ENCODE data around the gene NAT16. TPM values are rescaled to one million over a fixed set of nuclear protein-coding genes. Genes with fewer than 3 reads are reported as not detected.
A peak's percentile ranks its signal among the peaks of the same experiment; 100 is the strongest.

NAT16 gene
- total and polyA plus RNA-seq, 2 experiments from 2014 or later: 0.21 to 0.31 TPM

GRCh38 chr7:101205901-101206664 is 26.0 kb upstream of the NAT16 start:
- peaks cover 7% of the 10 kb centered on the region for H3F3A ChIP-seq (replicated peaks; ENCODE audit: low read depth)
- H2AFZ ChIP-seq: no peak overlapping the region
- no peak overlapping the region for H3K4me2 ChIP-seq
- peaks cover 18% of the 10 kb centered on the region for H3K27me3 ChIP-seq (ENCODE audit: insufficient read depth)
- Mint-ChIP-seq H3K4me1 (peaks cover 3% of the 10 kb centered on the region), H3K27ac (no peak overlapping the region; the same call in 1 of the 2 replicates), H3K27me3 (ENCODE audit: insufficient read depth, low read depth, poor library complexity) (peaks cover 8% of the 10 kb centered on the region), H3K9me3 (no peaks in the 10 kb centered on the region), H3K4me3 (no peak overlapping the region), H3K36me3 (ENCODE audit: low read depth) (peaks cover 14% of the 10 kb centered on the region)
- H4K20me1 ChIP-seq (replicated peaks; ENCODE audit: insufficient read depth): no peaks in the 10 kb centered on the region
- H3K27ac ChIP-seq (ENCODE audit: low read depth): 0 out of 2 replicates have a peak overlapping the region, but pooled peaks have one; percentile 76
- H3K36me3 ChIP-seq (ENCODE audit: insufficient read depth): no peaks in the 10 kb centered on the region; the same call in 1 of the 2 replicates
- TF ChIP-seq ZNF331 (CRISPR knock-in tag; IDR thresholded peaks at IDR 0.05; ENCODE audit: low read depth) (no peak), JUNB (IDR thresholded peaks at IDR 0.05; ENCODE audit: unreplicated experiment) (no peak), STAT1 (IDR thresholded peaks at IDR 0.05; ENCODE audit: unreplicated experiment) (no peak), EZH2 (IDR thresholded peaks at IDR 0.05; ENCODE audit: low read depth, unreplicated experiment) (no peak), ZNF462 (CRISPR knock-in tag; IDR thresholded peaks at IDR 0.05) (no peak), EZH2phosphoT487 (IDR thresholded peaks at IDR 0.05; ENCODE audit: unreplicated experiment) (no peak), CTCF (conservative IDR thresholded peaks at IDR 0.05; ENCODE audit: low read depth in 2 of 2) (no peak), REST (IDR thresholded peaks at IDR 0.05; ENCODE audit: unreplicated experiment) (no peak), ZNF114 (CRISPR knock-in tag; IDR thresholded peaks at IDR 0.05) (no peak), POLR2AphosphoS5 (IDR thresholded peaks at IDR 0.05; ENCODE audit: low read depth) (no peak), CREB1 (CRISPR knock-in tag; IDR thresholded peaks at IDR 0.05; ENCODE audit: low read depth) (no peak), ETS1 (IDR thresholded peaks at IDR 0.05) (no peak), NANOG (IDR thresholded peaks at IDR 0.05; ENCODE audit: borderline replicate concordance) (no peak)
- H3K4me1 ChIP-seq (ENCODE audit: insufficient read depth): peaks cover 4% of the 10 kb centered on the region
- no peaks in the 10 kb centered on the region for H3K9me2 ChIP-seq (ENCODE audit: insufficient read depth)
- no peak overlapping the region for H3K4me3 ChIP-seq
- H3K79me2 ChIP-seq (replicated peaks; ENCODE audit: insufficient read depth): no peaks in the 10 kb centered on the region
- ATAC-seq: no peak
- DNase-seq (ENCODE audit: low spot score): no peak
